ENCODE measurements around the gene PIK3CD. TPM values are rescaled to one million over a fixed set of nuclear protein-coding genes. Genes with fewer than 3 reads are reported as not detected.

Gene PIK3CD
- total RNA-seq, 2 donors from 2014 or later: 12.4 to 18.7 TPM

GRCh38 chr1:9691691-9692090, 40.2 kb downstream of the PIK3CD start:
- ATAC-seq (ENCODE audit: insufficient number of reproducible peaks, low FRiP score, low read depth) (no peak), DNase-seq (ENCODE audit: low spot score) (no peak)
- Histone ChIP-seq H3K27ac (no peak overlapping the region), H3K36me3 (no peaks in the 10 kb centered on the region), H3K4me3 (no peak overlapping the region), H3K4me1 (ENCODE audit: control insufficient read depth in 1 of 2, low read depth in 2 of 2) (peaks cover 14 to 36% of the 10 kb centered on the region in 2 donors), H3K27me3 (replicated peaks; ENCODE audit: insufficient read depth) (no peaks in the 10 kb centered on the region), H3K9me3 (no peaks in the 10 kb centered on the region)
- no peak for TF ChIP-seq CTCF (IDR thresholded peaks at IDR 0.05)

GRCh38 chr1:9696793-9697192, 45.3 kb downstream of the PIK3CD start:
- TF ChIP-seq CTCF (IDR thresholded peaks at IDR 0.05): no peak
- DNase-seq (ENCODE audit: low spot score) (no peak), ATAC-seq (ENCODE audit: insufficient number of reproducible peaks, low FRiP score, low read depth) (no peak)
- Histone ChIP-seq H3K4me3 (no peak overlapping the region), H3K9me3 (no peaks in the 10 kb centered on the region), H3K27me3 (replicated peaks; ENCODE audit: insufficient read depth) (no peaks in the 10 kb centered on the region), H3K36me3 (no peaks in the 10 kb centered on the region), H3K4me1 (ENCODE audit: control insufficient read depth in 1 of 2, low read depth in 2 of 2) (peaks cover 2 to 4% of the 10 kb centered on the region in 2 donors), H3K27ac (no peak overlapping the region)

GRCh38 chr1:9699361-9699760, 47.8 kb downstream of the PIK3CD start:
- H3K27me3 ChIP-seq (replicated peaks; ENCODE audit: insufficient read depth): no peaks in the 10 kb centered on the region
- no peak for TF ChIP-seq CTCF (IDR thresholded peaks at IDR 0.05)
- ATAC-seq (ENCODE audit: insufficient number of reproducible peaks, low FRiP score, low read depth) (no peak), DNase-seq (ENCODE audit: low spot score) (no peak)
- no peak overlapping the region for H3K4me3 ChIP-seq
- H3K4me1 ChIP-seq (ENCODE audit: control insufficient read depth in 1 of 2, low read depth in 2 of 2): peaks cover 8 to 15% of the 10 kb centered on the region in 2 donors
- H3K36me3 ChIP-seq: no peaks in the 10 kb centered on the region
- H3K27ac ChIP-seq: no peak overlapping the region
- no peaks in the 10 kb centered on the region for H3K9me3 ChIP-seq

GRCh38 chr1:9700340-9700739, 48.8 kb downstream of the PIK3CD start:
- no peak for ATAC-seq (ENCODE audit: insufficient number of reproducible peaks, low FRiP score, low read depth)
- Histone ChIP-seq H3K4me1 (ENCODE audit: control insufficient read depth in 1 of 2, low read depth in 2 of 2) (peaks cover 8 to 15% of the 10 kb centered on the region in 2 donors), H3K36me3 (no peaks in the 10 kb centered on the region), H3K27ac (no peak overlapping the region), H3K4me3 (no peak overlapping the region), H3K27me3 (replicated peaks; ENCODE audit: insufficient read depth) (no peaks in the 10 kb centered on the region), H3K9me3 (no peaks in the 10 kb centered on the region)
- no peak for TF ChIP-seq CTCF (IDR thresholded peaks at IDR 0.05)
- DNase-seq (ENCODE audit: low spot score): no peak

GRCh38 chr1:9701665-9702064, 50.1 kb downstream of the PIK3CD start:
- Histone ChIP-seq H3K9me3 (no peaks in the 10 kb centered on the region), H3K27ac (no peak overlapping the region), H3K4me3 (no peak overlapping the region), H3K27me3 (replicated peaks; ENCODE audit: insufficient read depth) (no peaks in the 10 kb centered on the region), H3K4me1 (ENCODE audit: control insufficient read depth in 1 of 2, low read depth in 2 of 2) (peaks cover 8 to 15% of the 10 kb centered on the region in 2 donors), H3K36me3 (no peaks in the 10 kb centered on the region)
- DNase-seq (ENCODE audit: low spot score) (no peak), ATAC-seq (ENCODE audit: insufficient number of reproducible peaks, low FRiP score, low read depth) (no peak)
- TF ChIP-seq CTCF (IDR thresholded peaks at IDR 0.05): no peak

All from thoracic aorta (tissue), 2 donors.